ENCODE results near the gene ZCCHC4.

DNA sequence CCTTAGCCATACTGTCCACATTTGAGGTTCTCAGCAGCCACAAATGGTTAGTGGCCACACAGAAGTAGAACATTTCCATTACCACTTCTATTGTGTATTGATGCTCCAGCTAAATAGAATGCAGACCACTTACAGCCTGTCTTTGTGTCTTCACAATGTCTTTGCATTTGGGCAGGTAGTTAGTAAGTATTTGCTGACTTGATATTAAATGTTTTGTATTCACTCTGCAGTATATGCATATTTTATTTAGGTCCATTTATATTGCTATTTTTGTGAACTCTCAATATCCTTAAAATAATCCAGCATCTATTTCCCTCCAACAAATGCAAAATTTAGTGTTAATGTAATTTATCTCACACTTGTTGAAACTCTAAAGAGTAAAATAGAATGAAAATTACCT lies 91.1 kb downstream of the ZCCHC4 start:
- no peak for TF ChIP-seq POLR2A (IDR thresholded peaks at IDR 0.05)
- TF ChIP-seq, protein P1, sequence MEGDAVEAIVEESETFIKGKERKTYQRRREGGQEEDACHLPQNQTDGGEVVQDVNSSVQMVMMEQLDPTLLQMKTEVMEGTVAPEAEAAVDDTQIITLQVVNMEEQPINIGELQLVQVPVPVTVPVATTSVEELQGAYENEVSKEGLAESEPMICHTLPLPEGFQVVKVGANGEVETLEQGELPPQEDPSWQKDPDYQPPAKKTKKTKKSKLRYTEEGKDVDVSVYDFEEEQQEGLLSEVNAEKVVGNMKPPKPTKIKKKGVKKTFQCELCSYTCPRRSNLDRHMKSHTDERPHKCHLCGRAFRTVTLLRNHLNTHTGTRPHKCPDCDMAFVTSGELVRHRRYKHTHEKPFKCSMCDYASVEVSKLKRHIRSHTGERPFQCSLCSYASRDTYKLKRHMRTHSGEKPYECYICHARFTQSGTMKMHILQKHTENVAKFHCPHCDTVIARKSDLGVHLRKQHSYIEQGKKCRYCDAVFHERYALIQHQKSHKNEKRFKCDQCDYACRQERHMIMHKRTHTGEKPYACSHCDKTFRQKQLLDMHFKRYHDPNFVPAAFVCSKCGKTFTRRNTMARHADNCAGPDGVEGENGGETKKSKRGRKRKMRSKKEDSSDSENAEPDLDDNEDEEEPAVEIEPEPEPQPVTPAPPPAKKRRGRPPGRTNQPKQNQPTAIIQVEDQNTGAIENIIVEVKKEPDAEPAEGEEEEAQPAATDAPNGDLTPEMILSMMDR (IDR thresholded peaks at IDR 0.05): no peak
- TF ChIP-seq POLR2AphosphoS5 (IDR thresholded peaks at IDR 0.05): no peak
- TF ChIP-seq EP300 (IDR thresholded peaks at IDR 0.05): no peak
